WI38 (cell line): Measurements from ENCODE around the gene NR0B2.

Experiments used
- H3K4me3 ChIP-seq: 2 replicates; pipeline ENCODE4 v1.5.1; 2011; ENCODE audit warnings: low read depth, mild to moderate bottlenecking, control low read depth, low read length
- CTCF ChIP-seq: IDR thresholded peaks from 2 replicates; pipeline ENCODE4 v1.5.1; 2012; ENCODE audit warnings: low read depth, mild to moderate bottlenecking, control low read depth, low read length

The NR0B2 gene

GRCh38 chr1:26932531-26932930 lies 18.8 kb upstream of the NR0B2 start:
- H3K4me3 ChIP-seq: no peak overlapping the region

GRCh38 chr1:26923711-26924110 lies 9.9 kb upstream of the NR0B2 start:
- H3K4me3 ChIP-seq: no peak overlapping the region
- TF ChIP-seq CTCF: no peak

More at GRCh38 chr1:26932531-26932930, 18.8 kb upstream of the NR0B2 start:
- TF ChIP-seq CTCF: no peak

GRCh38 chr1:26922901-26923300 lies 9.1 kb upstream of the NR0B2 start:
- no peak for TF ChIP-seq CTCF
- H3K4me3 ChIP-seq: peak overlapping the region; percentile 76

- H3K4me3 ChIP-seq: peak overlapping the region; percentile 76
- no peak for TF ChIP-seq CTCF
Measured at GRCh38 chr1:26922431-26922729, 8.6 kb upstream of the NR0B2 start.

- TF ChIP-seq CTCF: no peak
- H3K4me3 ChIP-seq: peak within 1 kb of the TSS; percentile 76
Measured at GRCh38 chr1:26921540-26922430, 8.0 kb upstream of the NR0B2 start, which contains the start of gene NUDC. Gene NUDC, plus strand, starts transcription at chr1:26921743. Its CDS starts 106 bp downstream, at chr1:26921849.

GRCh38 chr1:26921126-26921539 lies 7.4 kb upstream of the NR0B2 start:
- peak overlapping the region; percentile 76 for H3K4me3 ChIP-seq
- TF ChIP-seq CTCF: no peak

- no peak overlapping the region for H3K4me3 ChIP-seq
- TF ChIP-seq CTCF: no peak
Measured at GRCh38 chr1:26915204-26915842, 1.5 kb upstream of the NR0B2 start.
